Glutamatergic neuron (in vitro differentiated cells): ENCODE measurements around the gene MAG. TPM values are rescaled to one million over a fixed set of nuclear protein-coding genes. Genes with fewer than 3 reads are reported as not detected.

Source experiments
- DNase-seq: peaks from one replicate; pipeline ENCODE4 v3.0.0; 2022
- H3K27ac Mint-ChIP-seq: one replicate; pipeline ENCODE4 v1.8.0; 2020; ENCODE audit warnings: mild to moderate bottlenecking, mixed read lengths, inconsistent platforms; ENCODE audit not compliant: unreplicated experiment
- H3K27me3 Mint-ChIP-seq: one replicate; pipeline ENCODE4 v1.8.0; 2020; ENCODE audit warnings: mild to moderate bottlenecking, moderate library complexity, mixed read lengths, inconsistent platforms; ENCODE audit not compliant: unreplicated experiment
- H3K36me3 Mint-ChIP-seq: one replicate; pipeline ENCODE4 v1.8.0; 2020; ENCODE audit warnings: mild to moderate bottlenecking, mixed read lengths, inconsistent platforms; ENCODE audit not compliant: unreplicated experiment
- H3K4me1 Mint-ChIP-seq: one replicate; pipeline ENCODE4 v1.8.0; 2020; ENCODE audit warnings: mild to moderate bottlenecking, low read depth, mixed read lengths, inconsistent platforms; ENCODE audit not compliant: unreplicated experiment
- H3K4me3 Mint-ChIP-seq: one replicate; pipeline ENCODE4 v1.8.0; 2020; ENCODE audit warnings: mild to moderate bottlenecking, mixed read lengths, inconsistent platforms; ENCODE audit not compliant: unreplicated experiment
- H3K9me3 Mint-ChIP-seq: one replicate; pipeline ENCODE4 v1.8.0; 2020; ENCODE audit warnings: mild to moderate bottlenecking, moderate library complexity, mixed read lengths, inconsistent platforms; ENCODE audit not compliant: unreplicated experiment
- CTCF ChIP-seq: fragments of 200-600 bp; sonication (generic); IDR thresholded peaks from one replicate; pipeline ENCODE4 v1.5.0; 2021; ENCODE audit not compliant: partially characterized antibody, unreplicated experiment
- total RNA-seq: library from RNA; stranded (reverse); fragmentation: NEBNext Ultra II Directional; extraction: Animal tissue kit (Norgen Biotek cat#: 25700); gene quantifications from one replicate; pipeline ENCODE4 v1.2.1, GENCODE V29; 2021; ENCODE audit not compliant: unreplicated experiment

The MAG gene
- total RNA-seq, 1 donor from 2014 or later = not detected

- no peak overlapping the region for H3K4me3 Mint-ChIP-seq
- no peak for TF ChIP-seq CTCF
- H3K27me3 Mint-ChIP-seq = peaks cover 2% of the 10 kb centered on the region
- peaks cover 2% of the 10 kb centered on the region for H3K9me3 Mint-ChIP-seq
- H3K36me3 Mint-ChIP-seq = no peaks in the 10 kb centered on the region
- DNase-seq = no peak
- H3K27ac Mint-ChIP-seq = peak overlapping the region; percentile 5
- peaks cover 2% of the 10 kb centered on the region for H3K4me1 Mint-ChIP-seq
Observed at GRCh38 chr19:35342430-35342829, 50.5 kb downstream of the MAG start.

- no peak for TF ChIP-seq CTCF
- H3K27ac Mint-ChIP-seq = no peak overlapping the region
- no peak for DNase-seq
Observed at GRCh38 chr19:35344511-35345031, 52.6 kb downstream of the MAG start.

GRCh38 chr19:35345671-35346111 is 53.7 kb downstream of the MAG start:
- no peak overlapping the region for H3K4me3 Mint-ChIP-seq
- peaks cover 6% of the 10 kb centered on the region for H3K9me3 Mint-ChIP-seq
- peaks cover 2% of the 10 kb centered on the region for H3K4me1 Mint-ChIP-seq
- no peaks in the 10 kb centered on the region for H3K36me3 Mint-ChIP-seq
- DNase-seq = no peak
- no peak for TF ChIP-seq CTCF
- peaks cover 6% of the 10 kb centered on the region for H3K27me3 Mint-ChIP-seq
- no peak overlapping the region for H3K27ac Mint-ChIP-seq

More at GRCh38 chr19:35344511-35345031, 52.6 kb downstream of the MAG start:
- Mint-ChIP-seq H3K4me3 (no peak overlapping the region), H3K9me3 (peaks cover 6% of the 10 kb centered on the region), H3K27me3 (peaks cover 2% of the 10 kb centered on the region), H3K4me1 (peaks cover 2% of the 10 kb centered on the region), H3K36me3 (no peaks in the 10 kb centered on the region)

GRCh38 chr19:35346193-35347052 is 54.5 kb downstream of the MAG start:
- Mint-ChIP-seq H3K36me3 (no peaks in the 10 kb centered on the region), H3K4me1 (peaks cover 2% of the 10 kb centered on the region), H3K9me3 (peaks cover 4% of the 10 kb centered on the region), H3K4me3 (no peak overlapping the region), H3K27me3 (peaks cover 6% of the 10 kb centered on the region), H3K27ac (no peak overlapping the region)
- no peak for TF ChIP-seq CTCF
- no peak for DNase-seq
